ENCODE results near the gene TEC. TPM values are rescaled to one million over a fixed set of nuclear protein-coding genes. Genes with fewer than 3 reads are reported as not detected.

Gene TEC
- polyA plus RNA-seq, 1 donor from 2014 or later: not detected

GRCh38 chr4:48175328-48175727 lies 94.3 kb downstream of the TEC start:
- Histone ChIP-seq H4K20me1 (ENCODE audit: insufficient read depth) (no peaks in the 10 kb centered on the region), H3K79me2 (replicated peaks; ENCODE audit: insufficient read depth, low read length) (no peaks in the 10 kb centered on the region), H3K9me3 (ENCODE audit: low read length) (no peaks in the 10 kb centered on the region), H3K36me3 (ENCODE audit: insufficient read depth, low read length) (no peaks in the 10 kb centered on the region), H3K9me2 (ENCODE audit: insufficient read depth, low read length) (no peaks in the 10 kb centered on the region), H3K9ac (ENCODE audit: low read length) (no peak overlapping the region), H2AFZ (ENCODE audit: low read depth, low read length) (no peak overlapping the region), H3K4me3 (ENCODE audit: low read length) (no peak overlapping the region), H3K4me2 (ENCODE audit: low read length) (no peak overlapping the region), H3K27ac (ENCODE audit: low read length) (no peak overlapping the region), H3K27me3 (ENCODE audit: insufficient read depth, low read depth, low read length) (no peaks in the 10 kb centered on the region), H3F3A (ENCODE audit: insufficient read depth, low read length, poor library complexity, severe bottlenecking) (no peaks in the 10 kb centered on the region)
- TF ChIP-seq TAF1 (IDR thresholded peaks at IDR 0.05; ENCODE audit: low read depth) (no peak), RAD21 (conservative IDR thresholded peaks at IDR 0.05) (no peak), CTCF (IDR thresholded peaks at IDR 0.05; ENCODE audit: poor library complexity, severe bottlenecking) (no peak)

- Histone ChIP-seq H3K79me2 (replicated peaks; ENCODE audit: insufficient read depth, low read length) (no peaks in the 10 kb centered on the region), H3K4me3 (ENCODE audit: low read length) (no peak overlapping the region), H3K9me2 (ENCODE audit: insufficient read depth, low read length) (no peaks in the 10 kb centered on the region), H4K20me1 (ENCODE audit: insufficient read depth) (no peaks in the 10 kb centered on the region), H2AFZ (ENCODE audit: low read depth, low read length) (no peak overlapping the region), H3K9ac (ENCODE audit: low read length) (no peak overlapping the region), H3K27me3 (ENCODE audit: insufficient read depth, low read depth, low read length) (no peaks in the 10 kb centered on the region), H3F3A (ENCODE audit: insufficient read depth, low read length, poor library complexity, severe bottlenecking) (no peaks in the 10 kb centered on the region), H3K4me2 (ENCODE audit: low read length) (no peak overlapping the region), H3K27ac (ENCODE audit: low read length) (no peak overlapping the region), H3K36me3 (ENCODE audit: insufficient read depth, low read length) (no peaks in the 10 kb centered on the region), H3K9me3 (ENCODE audit: low read length) (no peaks in the 10 kb centered on the region)
- TF ChIP-seq POLR2AphosphoS5 (IDR thresholded peaks at IDR 0.05): no peak
- no peak for TF ChIP-seq CTCF (IDR thresholded peaks at IDR 0.05; ENCODE audit: poor library complexity, severe bottlenecking)
- no peak for TF ChIP-seq SMC3 (conservative IDR thresholded peaks at IDR 0.05; ENCODE audit: poor library complexity)
- TF ChIP-seq MXI1 (conservative IDR thresholded peaks at IDR 0.05; ENCODE audit: poor library complexity, severe bottlenecking): no peak
- no peak for TF ChIP-seq TAF1 (IDR thresholded peaks at IDR 0.05; ENCODE audit: low read depth)
- no peak for TF ChIP-seq EZH2 (IDR thresholded peaks at IDR 0.05; ENCODE audit: borderline replicate concordance, insufficient read depth, low read length, poor library complexity, severe bottlenecking)
- no peak for TF ChIP-seq REST (IDR thresholded peaks at IDR 0.05; ENCODE audit: borderline replicate concordance)
- TF ChIP-seq RAD21 (conservative IDR thresholded peaks at IDR 0.05): no peak
- TF ChIP-seq EP300 (conservative IDR thresholded peaks at IDR 0.05; ENCODE audit: poor library complexity, severe bottlenecking): no peak
These were observed 96.3 kb downstream of the TEC start for GRCh38 chr4:48173056-48173991.
